Stimulated activated naive CD8-positive, alpha-beta T cell treated with anti-CD3 and anti-CD28 coated beads, Interleukin-15, Interleukin-2, amounts not matched to agents 100 ng/mL and 50 ng/mL, for 24 hours (primary cell): Measurements from ENCODE around the gene MX2.

Source experiments
- H3K27ac Mint-ChIP-seq: one replicate; pipeline ENCODE4 v1.8.0; 2021; ENCODE audit warnings: mild to moderate bottlenecking, mixed read lengths
- H3K27me3 Mint-ChIP-seq: one replicate; pipeline ENCODE4 v1.8.0; 2021; ENCODE audit warnings: mixed read lengths
- H3K36me3 Mint-ChIP-seq: one replicate; pipeline ENCODE4 v1.8.0; 2021; ENCODE audit warnings: low read depth, mixed read lengths
- H3K4me1 Mint-ChIP-seq: one replicate; pipeline ENCODE4 v1.8.0; 2021; ENCODE audit warnings: low read depth, mixed read lengths
- H3K4me3 Mint-ChIP-seq: one replicate; pipeline ENCODE4 v1.8.0; 2021; ENCODE audit warnings: mild to moderate bottlenecking, mixed read lengths
- H3K9me3 Mint-ChIP-seq: one replicate; pipeline ENCODE4 v1.8.0; 2021; ENCODE audit warnings: mixed read lengths

The MX2 gene

GRCh38 chr21:41326414-41327080 lies 35.3 kb upstream of the MX2 start:
- Mint-ChIP-seq H3K27me3 (peaks cover 4% of the 10 kb centered on the region), H3K27ac (no peak overlapping the region), H3K4me1 (peaks cover 4% of the 10 kb centered on the region), H3K36me3 (no peaks in the 10 kb centered on the region), H3K4me3 (no peak overlapping the region), H3K9me3 (no peaks in the 10 kb centered on the region)

GRCh38 chr21:41327753-41328152 lies 34.1 kb upstream of the MX2 start:
- H3K27ac Mint-ChIP-seq = no peak overlapping the region

GRCh38 chr21:41328660-41329607 lies 32.9 kb upstream of the MX2 start:
- Mint-ChIP-seq H3K27ac (no peak overlapping the region), H3K36me3 (no peaks in the 10 kb centered on the region), H3K27me3 (peaks cover 10% of the 10 kb centered on the region), H3K4me1 (no peaks in the 10 kb centered on the region), H3K9me3 (peaks cover 6% of the 10 kb centered on the region), H3K4me3 (no peak overlapping the region)

More at GRCh38 chr21:41327753-41328152, 34.1 kb upstream of the MX2 start:
- Mint-ChIP-seq H3K4me3 (no peak overlapping the region), H3K36me3 (no peaks in the 10 kb centered on the region), H3K4me1 (no peaks in the 10 kb centered on the region), H3K9me3 (no peaks in the 10 kb centered on the region), H3K27me3 (peaks cover 4% of the 10 kb centered on the region)

- H3K4me1 Mint-ChIP-seq = no peaks in the 10 kb centered on the region
- peaks cover 9% of the 10 kb centered on the region for H3K9me3 Mint-ChIP-seq
- H3K4me3 Mint-ChIP-seq = no peak overlapping the region
- H3K27ac Mint-ChIP-seq = no peak overlapping the region
- H3K36me3 Mint-ChIP-seq = no peaks in the 10 kb centered on the region
- peaks cover 11% of the 10 kb centered on the region for H3K27me3 Mint-ChIP-seq
Observed at GRCh38 chr21:41333752-41334151, 28.1 kb upstream of the MX2 start.

GRCh38 chr21:41337515-41337914 lies 24.3 kb upstream of the MX2 start:
- Mint-ChIP-seq H3K9me3 (peaks cover 14% of the 10 kb centered on the region), H3K27ac (no peak overlapping the region), H3K36me3 (no peaks in the 10 kb centered on the region), H3K4me3 (no peak overlapping the region), H3K27me3 (peaks cover 6% of the 10 kb centered on the region), H3K4me1 (no peaks in the 10 kb centered on the region)

GRCh38 chr21:41338455-41338854 lies 23.4 kb upstream of the MX2 start:
- Mint-ChIP-seq H3K27ac (no peak overlapping the region), H3K9me3 (peaks cover 13% of the 10 kb centered on the region), H3K36me3 (no peaks in the 10 kb centered on the region)

GRCh38 chr21:41342035-41342434 lies 19.8 kb upstream of the MX2 start:
- Mint-ChIP-seq H3K4me1 (no peaks in the 10 kb centered on the region), H3K4me3 (no peak overlapping the region), H3K27ac (no peak overlapping the region), H3K36me3 (no peaks in the 10 kb centered on the region), H3K27me3 (peaks cover 7% of the 10 kb centered on the region), H3K9me3 (peaks cover 5% of the 10 kb centered on the region)

More at GRCh38 chr21:41338455-41338854, 23.4 kb upstream of the MX2 start:
- Mint-ChIP-seq H3K27me3 (peaks cover 10% of the 10 kb centered on the region), H3K4me1 (no peaks in the 10 kb centered on the region), H3K4me3 (no peak overlapping the region)

- Mint-ChIP-seq H3K4me1 (no peaks in the 10 kb centered on the region), H3K4me3 (no peak overlapping the region), H3K36me3 (no peaks in the 10 kb centered on the region), H3K27ac (no peak overlapping the region), H3K9me3 (peaks cover 5% of the 10 kb centered on the region), H3K27me3 (peaks cover 10% of the 10 kb centered on the region)
Observed at GRCh38 chr21:41344146-41344545, 17.7 kb upstream of the MX2 start.

GRCh38 chr21:41345356-41345755 lies 16.5 kb upstream of the MX2 start:
- H3K27ac Mint-ChIP-seq = no peak overlapping the region
- peaks cover 5% of the 10 kb centered on the region for H3K9me3 Mint-ChIP-seq
- peaks cover 10% of the 10 kb centered on the region for H3K27me3 Mint-ChIP-seq
- H3K36me3 Mint-ChIP-seq = no peaks in the 10 kb centered on the region
- H3K4me1 Mint-ChIP-seq = no peaks in the 10 kb centered on the region
- H3K4me3 Mint-ChIP-seq = no peak overlapping the region

GRCh38 chr21:41345934-41346685 lies 15.7 kb upstream of the MX2 start:
- Mint-ChIP-seq H3K27me3 (peaks cover 13% of the 10 kb centered on the region), H3K36me3 (no peaks in the 10 kb centered on the region), H3K27ac (no peak overlapping the region), H3K9me3 (peaks cover 5% of the 10 kb centered on the region), H3K4me3 (no peak overlapping the region), H3K4me1 (no peaks in the 10 kb centered on the region)

GRCh38 chr21:41346758-41347157 lies 15.1 kb upstream of the MX2 start:
- Mint-ChIP-seq H3K4me1 (no peaks in the 10 kb centered on the region), H3K27ac (no peak overlapping the region)

GRCh38 chr21:41348434-41348833 lies 13.4 kb upstream of the MX2 start:
- Mint-ChIP-seq H3K9me3 (no peaks in the 10 kb centered on the region), H3K4me1 (no peaks in the 10 kb centered on the region), H3K27me3 (peaks cover 8% of the 10 kb centered on the region), H3K4me3 (no peak overlapping the region), H3K36me3 (no peaks in the 10 kb centered on the region), H3K27ac (no peak overlapping the region)

More at GRCh38 chr21:41346758-41347157, 15.1 kb upstream of the MX2 start:
- Mint-ChIP-seq H3K4me3 (no peak overlapping the region), H3K9me3 (peaks cover 5% of the 10 kb centered on the region), H3K27me3 (peaks cover 13% of the 10 kb centered on the region), H3K36me3 (no peaks in the 10 kb centered on the region)

GRCh38 chr21:41349126-41349525 lies 12.7 kb upstream of the MX2 start:
- no peaks in the 10 kb centered on the region for H3K9me3 Mint-ChIP-seq
- no peak overlapping the region for H3K4me3 Mint-ChIP-seq
- no peaks in the 10 kb centered on the region for H3K4me1 Mint-ChIP-seq
- H3K27me3 Mint-ChIP-seq = peaks cover 6% of the 10 kb centered on the region
- no peak overlapping the region for H3K27ac Mint-ChIP-seq
- no peaks in the 10 kb centered on the region for H3K36me3 Mint-ChIP-seq

- no peaks in the 10 kb centered on the region for H3K9me3 Mint-ChIP-seq
Observed at GRCh38 chr21:41349619-41350390, 12.0 kb upstream of the MX2 start.

More at GRCh38 chr21:41349619-41350390, 12.0 kb upstream of the MX2 start:
- H3K4me1 Mint-ChIP-seq = no peaks in the 10 kb centered on the region
- H3K4me3 Mint-ChIP-seq = no peak overlapping the region
- H3K27me3 Mint-ChIP-seq = peaks cover 6% of the 10 kb centered on the region
- no peaks in the 10 kb centered on the region for H3K36me3 Mint-ChIP-seq
- H3K27ac Mint-ChIP-seq = no peak overlapping the region
